Ramos (cell line): ENCODE results near the gene PDE7B.
"Not testable (repeated sequence)": the region's sequence is repeated elsewhere in the genome, so short reads cannot be mapped to it uniquely, and the experiment has no call there.

ENCODE experiments used
- in situ Hi-C: fragments of 300-500 bp; cut with MboI; formaldehyde crosslinking; loops from one replicate; pipeline ENCODE4 v1.14.3; 2022; ENCODE audit warnings: low sequenced_read_pairs; ENCODE audit not compliant: unreplicated experiment

The PDE7B gene

DNA sequence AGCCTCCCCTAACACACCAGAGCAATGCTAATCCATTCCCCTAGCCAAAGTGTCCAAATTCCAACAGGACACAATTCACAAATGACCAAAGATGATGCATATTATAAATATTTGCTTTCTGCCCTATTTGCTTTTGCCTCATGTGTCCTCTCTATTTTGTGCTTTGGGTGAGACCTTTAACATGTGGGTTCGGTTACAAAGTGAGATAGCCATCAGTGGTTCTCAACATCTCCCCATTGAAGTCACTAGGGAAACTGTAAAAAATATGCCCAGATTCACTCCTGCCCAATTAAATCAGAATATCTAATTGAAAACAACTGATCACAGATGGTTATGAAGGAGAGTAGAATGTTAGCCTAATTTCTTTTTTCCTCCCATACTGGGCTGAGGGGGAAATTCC, 239.4 kb downstream of the PDE7B start:
- in situ Hi-C loops: no loop called here

DNA sequence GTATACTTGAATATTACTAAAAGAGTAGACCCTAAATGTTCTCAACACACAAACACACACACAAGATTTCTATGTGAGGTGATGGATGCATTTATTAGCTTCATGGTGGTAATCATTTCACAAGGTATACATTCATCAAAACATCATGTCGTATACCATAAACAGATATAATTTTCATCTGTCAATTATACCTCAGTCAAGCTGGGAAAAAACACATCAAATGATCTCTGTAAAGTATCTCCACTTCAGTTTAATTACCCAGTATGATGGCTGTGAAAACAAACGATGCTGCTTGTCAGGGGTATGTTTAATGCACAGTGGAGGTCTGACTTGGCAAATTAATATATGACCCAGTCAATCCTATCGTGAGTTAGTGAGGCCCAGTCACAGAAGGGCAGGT, 241.4 kb downstream of the PDE7B start:
- in situ Hi-C loops: no loop called here

DNA sequence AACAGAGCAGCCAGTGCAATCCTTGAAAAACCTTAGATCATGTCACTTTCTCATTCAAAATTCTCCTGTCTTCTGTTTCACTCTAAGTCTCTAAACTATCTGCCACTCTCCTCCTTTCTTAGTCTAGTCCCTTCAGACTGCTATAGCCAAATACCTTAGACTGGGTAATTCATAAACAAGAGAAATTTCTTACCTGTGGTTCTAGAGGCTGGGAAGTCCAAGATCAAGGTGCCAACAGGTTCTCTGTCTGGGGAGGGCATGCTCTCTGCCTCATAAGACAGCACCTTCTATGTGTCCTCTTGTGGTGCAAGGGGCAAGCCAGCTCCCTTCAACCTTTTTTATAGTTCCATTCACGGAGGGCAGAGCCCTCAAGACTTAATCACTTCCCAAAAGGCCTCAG, 242.3 kb downstream of the PDE7B start:
- in situ Hi-C loops: no loop called here

DNA sequence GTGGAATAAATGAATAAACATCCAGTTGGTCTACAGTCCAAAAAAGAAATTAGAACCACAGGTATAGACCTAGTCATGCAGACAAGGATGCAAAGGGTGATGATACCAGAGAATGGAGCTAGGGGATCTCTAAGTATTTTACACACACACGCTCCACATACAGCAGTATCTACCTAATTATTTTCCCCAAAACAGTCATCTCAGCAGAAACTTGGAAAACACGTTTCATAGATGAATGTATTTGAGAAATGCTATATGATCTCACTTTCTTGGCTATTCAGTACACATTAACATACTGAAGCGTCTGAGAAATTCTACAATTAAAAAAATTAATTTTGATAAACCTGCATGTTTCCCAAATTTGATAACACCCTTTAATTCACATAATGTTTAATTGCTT, 243.3 kb downstream of the PDE7B start:
- in situ Hi-C loops: no loop called here

DNA sequence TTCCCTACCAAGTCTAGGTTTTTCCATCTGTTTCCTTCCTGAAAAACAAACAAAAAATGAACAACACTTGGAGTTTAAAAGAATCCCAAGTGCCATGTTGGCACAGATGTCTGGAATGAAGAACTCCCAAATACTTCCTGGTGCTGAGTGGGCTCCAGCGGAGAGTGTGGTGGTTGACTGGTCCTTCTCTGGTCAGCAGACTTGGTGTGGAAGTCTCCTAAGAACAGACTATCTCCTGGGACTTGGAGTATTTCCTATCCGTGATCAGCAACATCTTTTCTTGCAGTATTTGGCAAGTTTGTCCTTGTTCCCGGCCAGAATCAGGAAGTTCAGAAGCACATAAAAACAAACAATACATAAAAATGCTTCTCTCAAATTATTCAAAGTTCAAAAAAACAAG, 244.5 kb downstream of the PDE7B start:
- in situ Hi-C loops: no loop called here

DNA sequence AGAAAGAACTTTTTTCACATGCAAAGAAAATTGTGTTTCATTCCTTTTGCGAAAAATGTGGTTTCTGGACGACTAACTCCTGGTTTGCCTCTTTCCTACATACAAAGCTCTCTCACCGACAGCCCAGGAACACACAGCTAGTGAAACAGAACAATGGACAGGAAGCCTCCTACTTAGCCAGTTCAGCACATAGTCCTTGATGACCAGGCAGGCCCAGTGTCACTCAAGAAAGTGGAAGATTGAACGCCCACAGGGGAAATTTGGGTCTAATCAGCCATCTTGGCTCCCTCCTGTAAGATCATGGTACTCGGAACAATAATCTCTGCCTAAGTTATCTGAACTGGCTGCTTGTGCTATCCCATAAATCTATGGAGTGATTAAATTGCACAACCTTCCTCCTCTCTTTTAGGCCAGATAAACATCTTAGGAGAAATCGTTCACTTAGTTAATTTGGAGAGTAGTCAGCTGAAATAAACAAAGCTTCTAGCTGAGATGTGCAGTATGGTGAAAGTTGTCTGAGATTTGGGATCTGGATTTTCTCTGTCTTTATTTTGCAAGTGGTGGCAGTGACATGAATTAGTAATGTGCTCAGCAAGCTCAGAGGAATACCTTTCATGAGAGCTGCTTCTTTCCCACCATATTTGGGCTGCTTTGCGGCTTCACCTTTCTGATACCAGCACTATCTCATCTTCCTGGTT, 251.6 kb downstream of the PDE7B start:
- in situ Hi-C loops: no loop called here

DNA sequence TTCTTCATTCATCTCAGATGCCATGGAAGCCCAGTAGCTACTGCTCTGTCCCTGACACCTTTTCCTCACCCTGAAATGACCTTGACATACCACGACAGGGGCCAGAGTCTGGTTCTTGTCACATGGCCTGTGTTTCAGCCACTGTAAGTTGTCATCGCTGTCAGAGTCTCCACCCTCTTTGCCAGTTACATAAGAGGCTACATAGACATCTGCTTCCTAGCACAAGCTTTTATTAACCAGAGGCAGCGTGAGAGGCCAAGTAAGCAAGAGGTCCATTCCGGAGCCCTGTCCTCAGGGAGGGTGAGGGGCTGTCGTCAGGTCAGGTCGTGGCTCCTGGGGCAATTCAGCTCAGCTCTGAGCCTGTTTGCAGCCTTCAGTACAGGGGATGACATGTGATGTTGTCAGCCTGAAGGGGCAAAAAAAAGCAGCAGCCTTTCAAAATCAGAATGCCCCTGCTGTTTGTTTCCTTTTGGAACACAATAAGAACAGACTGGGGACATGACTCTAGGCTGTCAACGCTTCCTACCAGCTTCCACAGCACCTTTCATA, 252.3 kb downstream of the PDE7B start:
- in situ Hi-C loops: no loop called here

DNA sequence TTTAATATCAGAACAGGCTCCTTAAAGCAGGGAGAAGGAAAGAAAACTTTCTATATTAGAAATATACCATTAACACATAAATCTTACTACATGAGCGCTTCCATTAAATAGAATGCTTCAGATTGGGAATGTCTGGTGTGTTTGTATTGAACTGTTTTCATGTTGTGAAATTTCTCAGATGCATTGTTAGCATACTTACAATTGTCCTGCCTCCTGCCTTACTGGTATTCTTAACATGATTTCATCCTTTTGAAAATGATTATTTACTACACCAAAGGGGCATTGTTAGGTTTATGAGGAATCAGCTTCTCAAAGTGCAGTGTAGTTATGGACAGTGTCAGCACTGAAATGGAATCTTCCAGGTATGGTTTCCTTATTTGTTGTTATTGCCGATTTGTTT, 253.1 kb downstream of the PDE7B start:
- in situ Hi-C loops: no loop called here

DNA sequence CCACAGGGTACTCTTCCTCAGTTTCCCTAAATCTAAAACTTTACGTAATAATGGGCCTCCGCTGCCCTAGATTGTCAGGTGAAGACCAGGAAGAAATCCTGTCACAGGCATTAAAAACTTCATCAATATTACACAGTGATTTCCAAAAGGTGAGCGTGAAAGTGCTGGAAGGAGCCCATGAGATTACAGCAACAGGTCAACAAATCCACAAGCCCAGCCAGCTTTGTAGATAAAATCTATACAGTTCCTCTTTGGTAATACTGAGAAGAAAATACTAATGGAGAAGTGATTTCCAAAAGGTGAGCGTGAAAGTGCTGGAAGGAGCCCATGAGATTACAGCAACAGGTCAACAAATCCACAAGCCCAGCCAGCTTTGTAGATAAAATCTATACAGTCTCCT, 254.3 kb downstream of the PDE7B start:
- in situ Hi-C loops: not testable (repeated sequence)

DNA sequence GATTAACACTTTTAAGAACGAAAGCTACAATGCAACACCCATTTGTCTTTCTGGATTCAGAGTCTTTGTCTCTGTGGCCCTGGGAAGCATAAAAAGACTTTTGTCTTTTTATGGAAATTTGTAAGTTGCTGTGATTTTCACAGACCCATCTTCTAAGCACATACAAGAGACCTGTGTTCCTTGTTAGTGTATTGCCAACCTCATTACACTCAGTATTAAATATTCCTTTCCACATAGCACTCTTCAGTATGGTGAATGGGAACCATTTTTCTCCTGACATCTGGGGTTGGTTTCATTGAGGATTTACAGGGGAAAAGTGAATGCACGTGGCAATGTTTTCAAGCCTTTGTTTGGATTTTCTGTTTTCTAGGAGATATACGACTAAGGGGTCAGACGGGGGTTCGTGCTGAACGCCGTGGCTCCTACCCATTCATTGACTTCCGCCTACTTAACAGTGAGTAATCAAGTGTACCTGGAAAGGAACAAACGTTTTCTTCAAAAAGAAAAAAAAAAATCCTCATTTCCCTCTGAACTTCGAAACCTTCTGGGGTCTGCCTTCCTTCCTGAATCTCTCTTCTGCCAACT, 257.0 kb downstream of the PDE7B start:
- in situ Hi-C loops: no loop called here

DNA sequence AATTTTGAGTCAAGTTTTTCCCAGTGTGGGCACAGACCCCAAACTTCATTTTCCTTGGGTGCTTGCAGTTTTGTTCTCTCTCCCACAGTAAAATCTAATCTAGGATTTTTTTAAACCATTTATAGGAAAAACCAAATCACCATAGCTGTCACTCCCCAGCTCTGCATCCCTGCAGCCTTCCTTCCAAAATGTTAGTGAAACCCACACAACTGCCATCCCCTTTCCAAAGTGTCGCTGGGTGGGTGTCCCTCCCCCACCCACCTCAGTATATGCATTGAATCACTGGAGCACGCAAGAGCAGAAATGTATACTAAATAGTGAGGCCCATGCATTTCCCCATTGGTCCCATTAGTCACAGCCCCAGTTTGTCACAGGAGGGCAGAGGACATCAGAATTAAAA, 260.3 kb downstream of the PDE7B start:
- in situ Hi-C loops: no loop called here

DNA sequence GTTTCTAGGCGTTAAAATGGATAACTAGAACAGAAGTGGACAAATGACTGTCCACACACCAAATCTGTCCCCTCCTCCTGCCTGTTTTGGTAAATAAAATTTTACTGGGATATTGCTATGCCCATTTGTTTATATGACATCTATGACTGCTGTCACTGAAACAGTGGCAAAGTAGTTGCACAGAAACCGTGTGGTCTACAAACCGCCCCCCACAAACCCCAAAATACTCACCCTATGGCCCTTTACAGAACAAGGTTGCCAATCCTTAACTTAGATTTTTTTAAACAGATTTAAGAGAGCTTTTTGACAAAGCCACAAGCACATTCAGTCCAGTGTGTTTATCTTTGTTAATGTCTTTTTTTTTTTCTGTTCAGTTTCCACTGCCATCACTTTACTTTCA, 260.8 kb downstream of the PDE7B start:
- in situ Hi-C loops: no loop called here

DNA sequence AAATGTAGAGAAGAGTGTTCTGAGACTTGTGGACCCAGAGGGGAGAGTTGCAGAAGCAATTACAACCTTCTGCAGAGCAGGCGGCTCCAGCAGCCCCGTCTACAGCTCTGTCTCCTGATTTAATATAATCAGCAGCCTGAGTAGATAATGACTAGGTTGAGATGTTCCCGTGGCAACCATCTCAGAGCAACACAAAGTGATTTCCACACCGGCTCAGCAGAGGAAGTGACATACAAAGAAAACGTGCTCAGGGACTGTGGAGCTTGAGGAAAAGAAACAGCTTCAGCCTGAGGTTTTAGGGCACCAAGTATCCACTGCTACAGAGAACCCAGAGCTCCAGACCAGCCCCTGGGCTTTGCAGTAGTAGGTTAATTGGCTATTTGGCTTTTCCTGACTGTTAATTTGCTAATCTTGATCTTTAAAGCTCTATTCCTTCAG, 262.3 kb downstream of the PDE7B start:
- in situ Hi-C loops: no loop called here

DNA sequence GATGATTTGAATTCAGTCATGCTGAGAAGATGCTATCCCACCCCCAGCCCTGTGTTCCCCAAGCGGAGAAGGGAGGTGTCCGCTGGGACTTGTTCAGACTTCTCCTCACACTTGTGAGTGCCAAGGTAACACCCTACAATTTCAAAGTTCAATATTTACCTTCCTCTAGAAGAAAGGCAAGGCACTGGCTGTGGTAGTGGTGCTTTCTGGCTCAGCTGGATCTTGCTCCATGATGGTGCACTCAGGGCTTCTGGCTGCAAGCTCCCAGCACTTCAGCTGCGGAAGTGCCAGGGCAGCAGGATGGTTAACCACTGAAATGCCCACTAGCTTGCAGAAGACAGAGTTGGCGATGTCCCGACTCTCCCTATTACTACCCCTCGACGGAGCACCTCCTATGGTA, 263.2 kb downstream of the PDE7B start:
- in situ Hi-C loops: no loop called here

DNA sequence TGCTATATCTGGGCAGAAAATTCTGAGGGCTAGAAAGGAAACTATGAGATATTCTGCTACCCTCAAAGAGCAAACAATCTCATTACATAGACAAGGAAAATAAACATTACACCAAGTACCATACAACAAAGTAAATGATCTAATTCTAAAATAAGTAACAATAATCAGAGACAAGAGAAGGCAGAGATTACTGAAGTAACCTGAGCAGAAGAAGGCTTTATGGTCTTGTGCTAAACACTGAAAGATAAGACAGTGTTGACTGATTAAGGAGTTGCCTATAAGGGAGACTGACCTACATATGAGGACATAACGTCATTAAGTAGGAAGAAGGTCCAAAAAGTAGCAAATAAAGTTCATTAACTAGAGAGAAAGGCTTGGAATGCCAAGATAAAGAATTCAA, 264.4 kb downstream of the PDE7B start:
- in situ Hi-C loops: no loop called here

DNA sequence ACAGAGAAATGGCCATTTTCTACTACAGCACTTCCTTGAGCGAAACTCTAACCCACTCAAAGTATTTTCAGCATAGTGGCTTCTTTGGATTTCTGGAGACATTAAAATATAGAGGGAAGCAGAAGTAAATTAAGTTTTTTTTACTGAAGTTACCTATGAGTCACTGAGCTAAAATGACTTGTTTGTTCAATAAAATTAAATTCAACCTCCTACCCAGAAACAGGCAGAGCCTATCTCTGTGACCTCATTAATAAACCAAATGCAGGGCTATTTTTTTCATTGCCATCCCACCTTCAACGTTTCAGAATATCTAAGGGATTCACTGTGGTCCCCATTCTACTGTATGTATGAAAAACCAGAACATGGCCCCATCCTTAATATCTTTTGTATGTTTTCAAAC, 265.6 kb downstream of the PDE7B start:
- in situ Hi-C loops: no loop called here

DNA sequence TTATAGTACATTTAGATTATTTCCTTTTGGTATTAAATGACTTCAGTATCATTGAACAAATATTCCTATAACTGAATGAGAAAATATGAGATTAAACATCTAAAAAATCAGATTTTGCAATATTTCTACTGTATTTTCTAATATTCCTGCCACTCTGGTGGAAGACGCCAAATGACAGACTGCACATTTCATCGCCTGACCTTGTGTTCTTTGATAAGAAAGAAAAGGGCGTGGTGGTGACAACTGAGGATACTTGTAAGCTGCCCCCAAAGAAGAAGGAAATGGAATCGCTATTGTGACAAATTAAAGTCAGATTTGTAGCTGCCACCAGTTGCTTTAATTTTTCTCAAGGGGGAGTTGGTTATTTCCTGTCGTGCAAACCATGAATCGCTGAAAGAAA, 267.3 kb downstream of the PDE7B start:
- in situ Hi-C loops: no loop called here

DNA sequence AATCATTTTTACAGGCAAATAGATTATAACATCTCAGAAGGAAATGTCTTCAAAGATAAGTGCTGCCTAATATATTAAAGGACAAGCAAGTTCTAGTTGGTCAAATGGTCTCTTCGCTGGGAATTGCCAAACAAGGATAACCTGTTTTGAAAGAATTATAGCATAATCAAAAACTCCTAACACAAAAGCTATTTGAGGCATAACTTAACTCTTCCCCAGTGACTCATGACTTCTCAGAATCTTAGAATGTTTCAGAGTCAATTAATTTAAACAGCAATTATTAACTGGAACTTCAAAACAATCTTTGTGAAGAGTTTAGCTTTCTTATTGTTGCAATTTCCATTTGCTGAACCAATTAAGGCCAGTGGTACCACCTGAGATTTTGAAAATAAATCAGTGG, 272.0 kb downstream of the PDE7B start:
- in situ Hi-C loops: no loop called here

DNA sequence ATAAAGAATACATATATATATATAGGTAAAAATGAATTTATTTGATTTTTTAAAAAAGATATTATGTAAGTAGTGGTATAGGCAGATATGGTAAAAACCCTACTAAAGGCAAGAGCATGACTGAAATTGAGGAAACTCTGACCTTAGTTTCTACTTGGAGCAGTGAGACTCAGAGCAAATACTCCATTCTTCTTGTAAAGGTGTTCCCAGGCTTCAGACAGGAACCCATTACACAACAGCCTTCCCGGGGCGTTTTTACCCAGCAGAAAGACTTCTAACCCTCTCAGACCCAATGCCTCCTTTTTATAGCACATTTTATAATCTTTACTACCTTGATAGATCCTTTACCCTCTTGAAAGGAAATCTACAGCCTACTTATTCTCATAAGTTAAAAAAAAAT, 274.1 kb downstream of the PDE7B start:
- in situ Hi-C loops: no loop called here

DNA sequence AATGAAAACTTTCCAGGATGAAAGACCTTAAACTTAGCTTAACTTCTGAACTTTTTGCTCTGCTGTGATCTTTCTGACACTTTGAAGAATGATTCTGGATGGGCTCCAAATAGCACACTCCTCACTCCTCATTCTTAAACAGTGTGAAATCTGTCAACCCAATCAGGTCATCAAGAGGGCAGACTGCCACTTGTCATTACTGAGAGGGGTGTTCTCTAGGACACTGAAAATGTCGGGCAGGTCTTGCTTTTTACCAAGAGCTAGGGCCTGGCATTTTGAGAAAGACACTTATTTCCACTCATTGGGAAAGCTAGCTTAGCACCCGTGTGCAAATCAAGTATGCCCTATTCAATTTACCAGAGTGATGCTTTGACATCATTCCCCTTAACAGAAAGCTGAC, 276.4 kb downstream of the PDE7B start:
- in situ Hi-C loops: no loop called here

DNA sequence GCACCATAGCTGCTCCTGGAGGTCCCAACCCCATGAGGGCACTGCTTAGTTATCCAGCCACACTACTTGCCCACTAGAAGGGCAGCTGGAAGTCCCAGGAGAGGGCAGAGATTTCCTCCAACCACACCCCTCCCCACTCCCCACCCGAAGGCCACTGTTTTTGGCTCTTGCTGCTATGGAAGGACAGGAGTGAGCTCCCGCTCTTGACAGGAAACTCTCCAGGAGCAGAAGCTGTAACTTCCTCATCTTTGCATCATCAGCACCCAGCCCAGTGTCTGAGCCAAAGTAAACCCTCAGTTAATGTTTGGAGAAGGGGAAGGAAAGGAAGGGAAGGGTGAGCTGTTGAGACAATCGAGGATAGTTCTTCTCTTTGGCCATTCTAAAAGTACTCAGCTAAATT, 277.9 kb downstream of the PDE7B start:
- in situ Hi-C loops: no loop called here

DNA sequence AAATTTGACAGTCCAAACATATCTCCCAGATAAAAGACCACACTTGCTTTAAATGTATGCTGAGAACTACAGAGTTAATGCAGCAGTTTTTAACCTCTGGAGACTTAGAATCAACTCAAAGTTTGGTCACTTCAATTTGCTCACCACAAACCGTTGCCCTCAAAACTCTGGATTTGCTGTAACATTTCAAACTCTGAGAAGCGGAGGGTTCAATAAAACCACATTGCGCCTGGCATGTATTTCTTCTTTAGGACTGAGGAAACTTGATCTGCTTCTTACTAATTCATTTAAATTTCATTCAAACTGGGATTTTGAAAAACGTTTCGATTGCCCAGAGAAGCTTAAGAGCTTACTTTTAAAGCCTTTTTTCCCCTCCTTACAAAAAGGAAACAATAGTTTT, 282.8 kb downstream of the PDE7B start:
- in situ Hi-C loops: no loop called here
